WTC11 (cell line): Measurements from ENCODE around the gene MAP6D1. TPM values are rescaled to one million over a fixed set of nuclear protein-coding genes. Genes with fewer than 3 reads are reported as not detected.
A peak's percentile ranks its signal among the peaks of the same experiment; 100 is the strongest.

Source experiments
- ATAC-seq: fragments of 200-7000 bp; cut with Tn5 transposase; 2 replicates; pipeline ENCODE4 v1.10.0; 2021; ENCODE audit warnings: mild to moderate bottlenecking, moderate library complexity
- CTCF ChIA-PET: fragments of 300-600 bp; sonication (Branson Sonifier 250); formaldehyde crosslinking; loops from one replicate; lab custom pipeline; 2021; ENCODE audit warnings: antibody characterized with exemption; lab: Charles Lee
- POLR2A ChIA-PET: fragments of 350-600 bp; sonication (Branson Sonifier 250); formaldehyde crosslinking; loops from one replicate; lab custom pipeline; 2021; ENCODE audit warnings: antibody characterized with exemption; lab: Charles Lee
- DNase-seq: peaks from one replicate; pipeline ENCODE4 v3.0.0; 2021; ENCODE audit warnings: low spot score
- H3K27ac Mint-ChIP-seq: 2 replicates; pipeline ENCODE4 v1.8.0; 2021; ENCODE audit warnings: mixed read lengths
- H3K27me3 Mint-ChIP-seq: 2 replicates; pipeline ENCODE4 v1.8.0; 2021; ENCODE audit warnings: low read depth, mild to moderate bottlenecking, moderate library complexity, mixed read lengths
- H3K36me3 Mint-ChIP-seq: 2 replicates; pipeline ENCODE4 v1.8.0; 2021; ENCODE audit warnings: mixed read lengths
- H3K4me1 Mint-ChIP-seq: 2 replicates; pipeline ENCODE4 v1.8.0; 2022; ENCODE audit warnings: mixed read lengths
- H3K4me3 Mint-ChIP-seq: 2 replicates; pipeline ENCODE4 v1.8.0; 2021; ENCODE audit warnings: mild to moderate bottlenecking, moderate library complexity, mixed read lengths
- H3K9me3 Mint-ChIP-seq: 2 replicates; pipeline ENCODE4 v1.8.0; 2021; ENCODE audit warnings: mixed read lengths
- AFF4 ChIP-seq: sonication (generic); formaldehyde crosslinking; IDR thresholded peaks from 2 replicates; pipeline ENCODE4 v1.8.1; 2023; ENCODE audit warnings: mild to moderate bottlenecking, missing genetic modification reagents, borderline replicate concordance
- ATF3 ChIP-seq: sonication (generic); formaldehyde crosslinking; conservative IDR thresholded peaks from 2 replicates; pipeline ENCODE4 v1.8.1; 2022; ENCODE audit warnings: mild to moderate bottlenecking, missing genetic modification reagents
- ATF6 ChIP-seq: sonication (generic); formaldehyde crosslinking; IDR thresholded peaks from 2 replicates; pipeline ENCODE4 v1.8.1; 2023; ENCODE audit warnings: mild to moderate bottlenecking, missing genetic modification reagents
- EMX1 ChIP-seq: fragments of 250-450 bp; sonication (Bioruptor Pico); IDR thresholded peaks from 2 replicates; pipeline ENCODE4 v1.8.0; 2021; ENCODE audit warnings: mild to moderate bottlenecking
- FOXK1 ChIP-seq: sonication (generic); formaldehyde crosslinking; IDR thresholded peaks from 2 replicates; pipeline ENCODE4 v1.8.0; 2022; ENCODE audit warnings: mild to moderate bottlenecking, moderate library complexity, missing genetic modification reagents
- HMGA2 ChIP-seq: fragments of 250-450 bp; sonication (Bioruptor Pico); IDR thresholded peaks from 2 replicates; pipeline ENCODE4 v1.4.0; 2021; ENCODE audit warnings: mild to moderate bottlenecking, moderate library complexity
- IRF1 ChIP-seq: sonication (generic); formaldehyde crosslinking; IDR thresholded peaks from 2 replicates; pipeline ENCODE4 v1.8.0; 2023; ENCODE audit warnings: missing genetic modification reagents
- NR1H2 ChIP-seq: sonication (generic); formaldehyde crosslinking; IDR thresholded peaks from 2 replicates; pipeline ENCODE4 v1.9.0; 2021; ENCODE audit warnings: mild to moderate bottlenecking, moderate library complexity, missing genetic modification reagents
- OVOL2 ChIP-seq: fragments of 250-450 bp; sonication (Bioruptor Pico); IDR thresholded peaks from 2 replicates; pipeline ENCODE4 v1.9.0; 2021; ENCODE audit warnings: mild to moderate bottlenecking, borderline replicate concordance
- PREB ChIP-seq: sonication (generic); formaldehyde crosslinking; IDR thresholded peaks from 2 replicates; pipeline ENCODE4 v1.8.1; 2022; ENCODE audit warnings: mild to moderate bottlenecking, missing genetic modification reagents, moderate library complexity, borderline replicate concordance
- RORB ChIP-seq: fragments of 250-450 bp; sonication (Bioruptor Pico); IDR thresholded peaks from 2 replicates; pipeline ENCODE4 v1.9.0; 2021; ENCODE audit warnings: mild to moderate bottlenecking
- TEAD4 ChIP-seq: sonication (generic); formaldehyde crosslinking; IDR thresholded peaks from 2 replicates; pipeline ENCODE4 v1.8.0; 2022; ENCODE audit warnings: mild to moderate bottlenecking, missing genetic modification reagents
- ZBTB21 ChIP-seq: sonication (generic); formaldehyde crosslinking; IDR thresholded peaks from 2 replicates; pipeline ENCODE4 v1.8.1; 2023; ENCODE audit warnings: mild to moderate bottlenecking, missing genetic modification reagents, borderline replicate concordance
- ZNF219 ChIP-seq: sonication (generic); formaldehyde crosslinking; IDR thresholded peaks from 2 replicates; pipeline ENCODE4 v1.8.0; 2023; ENCODE audit warnings: missing genetic modification reagents, mild to moderate bottlenecking, borderline replicate concordance
- ZNF232 ChIP-seq: sonication (generic); formaldehyde crosslinking; IDR thresholded peaks from 2 replicates; pipeline ENCODE4 v1.8.0; 2022; ENCODE audit warnings: mild to moderate bottlenecking, missing genetic modification reagents
- ZNF512 ChIP-seq: sonication (generic); formaldehyde crosslinking; IDR thresholded peaks from 2 replicates; pipeline ENCODE4 v1.8.1; 2022; ENCODE audit warnings: missing genetic modification reagents, borderline replicate concordance
- ZSCAN18 ChIP-seq: fragments of 250-450 bp; sonication (Bioruptor Pico); IDR thresholded peaks from 2 replicates; pipeline ENCODE4 v2.1.2; 2022; ENCODE audit warnings: mild to moderate bottlenecking, moderate library complexity
- total RNA-seq: library from RNA; stranded (reverse); gene quantifications from 3 replicates; pipeline ENCODE4 v1.2.3, GENCODE V29; 2021

The MAP6D1 gene
- total RNA-seq, 1 experiment from 2014 or later, result 6.3 TPM

- TF ChIP-seq FOXK1 (no peak), EMX1 (CRISPR knock-in tag) (no peak), NR1H2 (CRISPR knock-in tag) (no peak), ATF6 (CRISPR knock-in tag) (no peak), ZNF219 (CRISPR knock-in tag) (no peak), OVOL2 (CRISPR knock-in tag) (no peak), AFF4 (CRISPR knock-in tag) (no peak), HMGA2 (no peak)
Observed at GRCh38 chr3:183815951-183816475, 9.4 kb downstream of the MAP6D1 start (continued).

GRCh38 chr3:183815563-183815940 lies 9.8 kb downstream of the MAP6D1 start:
- DNase-seq (no peak), ATAC-seq (no peak)

GRCh38 chr3:183814240-183814639 lies 11.1 kb downstream of the MAP6D1 start:
- H3K36me3 Mint-ChIP-seq, result peaks cover 47% of the 10 kb centered on the region
- H3K27me3 Mint-ChIP-seq, result no peaks in the 10 kb centered on the region
- no peaks in the 10 kb centered on the region for H3K9me3 Mint-ChIP-seq
- no peaks in the 10 kb centered on the region for H3K4me1 Mint-ChIP-seq
- DNase-seq, result no peak
- no peak for TF ChIP-seq IRF1 (CRISPR knock-in tag)
- TF ChIP-seq ATF3 (CRISPR knock-in tag), result no peak
- TF ChIP-seq TEAD4 (CRISPR knock-in tag), result no peak
- TF ChIP-seq ZSCAN18 (CRISPR knock-in tag), result no peak
- no peak for TF ChIP-seq PREB (CRISPR knock-in tag)
- TF ChIP-seq ZBTB21 (CRISPR knock-in tag), result no peak
- TF ChIP-seq, all 79 proteins: peak for 0
- no peak for ATAC-seq
- ChIA-PET POLR2A (no interaction called here), CTCF (interaction anchor here (1.0 to 1.4 kb wide), 2 partner anchors 12 to 70 kb away, joined by 3 to 4 read pairs; partner anchors contain the start of gene PARL)
- no peak overlapping the region for H3K4me3 Mint-ChIP-seq
- peak overlapping the region; percentile 74 for H3K27ac Mint-ChIP-seq

More at GRCh38 chr3:183815563-183815940, 9.8 kb downstream of the MAP6D1 start:
- Mint-ChIP-seq H3K27me3 (no peaks in the 10 kb centered on the region), H3K27ac (no peak overlapping the region), H3K4me3 (no peak overlapping the region), H3K9me3 (no peaks in the 10 kb centered on the region), H3K4me1 (no peaks in the 10 kb centered on the region)
- CTCF ChIA-PET, result interaction anchor here (0.6 to 1.4 kb wide), 4 partner anchors 9 to 1138 kb away, joined by 3 to 4 read pairs (median 3); partner anchors contain the start of gene PARL
- POLR2A ChIA-PET, result no interaction called here
- TF ChIP-seq RORB (CRISPR knock-in tag) (no peak), ZNF232 (no peak), TEAD4 (CRISPR knock-in tag) (no peak), ZNF512 (no peak), EMX1 (CRISPR knock-in tag) (no peak)
- TF ChIP-seq, all 79 proteins: peak for 0
- H3K36me3 Mint-ChIP-seq, result peaks cover 36% of the 10 kb centered on the region
